Uterus (tissue), 4 donors: ENCODE results near the gene TMEM200B. TPM values are rescaled to one million over a fixed set of nuclear protein-coding genes. Genes with fewer than 3 reads are reported as not detected.

Source experiments
- DNase-seq, 2 donors: peaks; one replicate each; pipeline ENCODE4 v3.0.0-alpha.2; 2019 to 2020
- H3K27ac ChIP-seq, 2 donors: fragments of 200-600 bp; sonication (generic); 1 replicate in 1 of 2; 2 replicates in 1 of 2; pipeline ENCODE4 v1.5.1; 2016 to 2018
- H3K27me3 ChIP-seq, 2 donors: fragments of 200-600 bp; sonication (generic); one replicate each; pipeline ENCODE4 v1.5.1; 2018 to 2019; ENCODE audit warnings: control low read depth in 1 of 2
- H3K36me3 ChIP-seq, 2 donors: fragments of 200-600 bp; sonication (generic); one replicate each; pipeline ENCODE4 v1.5.1; 2019; ENCODE audit warnings: control low read depth in 1 of 2
- H3K4me1 ChIP-seq, 2 donors: fragments of 200-600 bp; sonication (generic); one replicate each; pipeline ENCODE4 v1.5.1; 2018 to 2019; ENCODE audit warnings: control low read depth in 1 of 2
- H3K4me3 ChIP-seq, 2 donors: fragments of 200-600 bp; sonication (generic); 1 replicate in 1 of 2; 2 replicates in 1 of 2; pipeline ENCODE4 v1.5.1; 2018 to 2019; ENCODE audit warnings: mild to moderate bottlenecking in 1 of 2
- H3K9me3 ChIP-seq, 2 donors: fragments of 200-600 bp; sonication (generic); one replicate each; pipeline ENCODE4 v1.5.1; 2019; ENCODE audit warnings: control low read depth in 1 of 2
- CTCF ChIP-seq, 4 experiments: fragments of 200-600 bp in 2 of 4; fragments of 450-650 bp in 2 of 4; sonication (generic) in 2 of 4; IDR thresholded peaks; one replicate each; pipeline ENCODE4 v1.5.1; 2016 to 2019; ENCODE audit warnings: antibody characterized with exemption in 4 of 4, mild to moderate bottlenecking in 2 of 4, moderate library complexity in 1 of 4
- POLR2A ChIP-seq, 2 donors: fragments of 450-650 bp; IDR thresholded peaks; one replicate each; pipeline ENCODE4 v1.6.1; 2016; ENCODE audit warnings: antibody characterized with exemption in 2 of 2, mild to moderate bottlenecking in 1 of 2, moderate library complexity in 1 of 2
- intact Hi-C: fragments of 100-400 bp; cut with DNase I; formaldehyde crosslinking; loops from one replicate; pipeline ENCODE4 v1.15.1; 2023; ENCODE audit warnings: low total_unique reads
- total RNA-seq, 4 donors: library from RNA; depleted of rRNA in 3 of 4; stranded (reverse); fragments of >200 nt in 3 of 4; gene quantifications; one replicate each; pipeline versions ENCODE4 v1.1.0 to v1.2.4, GENCODE V29; 2014 to 2023
- donor health status: DM: yes; HTN: yes; CAD: no.

TMEM200B gene
- total RNA-seq, 4 donors from 2014 or later, result 31.3 to 67.5 (median 41.9) TPM

- H3K27ac ChIP-seq, result peak overlapping the region; percentile 94 to 100
- DNase-seq, result peak; percentile 49 to 51
- TF ChIP-seq POLR2A (IDR thresholded peaks at IDR 0.05), result no peak
- no peak for TF ChIP-seq CTCF (IDR thresholded peaks at IDR 0.05)
- H3K27me3 ChIP-seq, result no peaks in the 10 kb centered on the region
- H3K4me3 ChIP-seq, result peak overlapping the region; percentile 73 to 80
- H3K4me1 ChIP-seq, result peaks cover 0 to 12% of the 10 kb centered on the region in 2 donors
- H3K36me3 ChIP-seq, result no peaks in the 10 kb centered on the region
- intact Hi-C loops, result loop anchor here (10.0 kb wide), 1 partner anchor 62 kb away; the partner anchor contains the start of gene SRSF4
- H3K9me3 ChIP-seq, result no peaks in the 10 kb centered on the region
These were observed 433 bp downstream of the TMEM200B start for GRCh38 chr1:29123053-29123886.

- H3K27me3 ChIP-seq, result no peaks in the 10 kb centered on the region
- peak overlapping the region; percentile 94 to 100 for H3K27ac ChIP-seq
- DNase-seq, result peak; percentile 77 to 83
- TF ChIP-seq CTCF (IDR thresholded peaks at IDR 0.05), result peak in 1 of 4 experiments; percentile 2
- TF ChIP-seq POLR2A (IDR thresholded peaks at IDR 0.05), result peak in 1 of 2 donors; percentile 57
- intact Hi-C loops, result loop anchor here (10.0 kb wide), 1 partner anchor 62 kb away; the partner anchor contains the start of gene SRSF4
- peak overlapping the region; percentile 73 to 80 for H3K4me3 ChIP-seq
- H3K9me3 ChIP-seq, result no peaks in the 10 kb centered on the region
- H3K4me1 ChIP-seq, result peaks cover 0 to 12% of the 10 kb centered on the region in 2 donors
- H3K36me3 ChIP-seq, result no peaks in the 10 kb centered on the region
These were observed 1.0 kb downstream of the TMEM200B start for GRCh38 chr1:29122682-29123052.

GRCh38 chr1:29121936-29122681 lies 1.6 kb downstream of the TMEM200B start:
- DNase-seq, result peak; percentile 72 to 76
- Histone ChIP-seq H3K27ac (peak overlapping the region; percentile 94 to 100), H3K9me3 (no peaks in the 10 kb centered on the region), H3K36me3 (no peaks in the 10 kb centered on the region), H3K27me3 (no peaks in the 10 kb centered on the region), H3K4me1 (peaks cover 0 to 12% of the 10 kb centered on the region in 2 donors), H3K4me3 (peak overlapping the region; percentile 73 to 80)
- intact Hi-C loops, result loop anchor here (10.0 kb wide), 1 partner anchor 63 kb away; the partner anchor contains the start of gene SRSF4
- TF ChIP-seq CTCF (IDR thresholded peaks at IDR 0.05) (no peak), POLR2A (IDR thresholded peaks at IDR 0.05) (peak in 1 of 2 donors; percentile 22)

GRCh38 chr1:29121516-29121935 lies 2.2 kb downstream of the TMEM200B start:
- Histone ChIP-seq H3K4me3 (peak overlapping the region; percentile 73 to 80), H3K27me3 (no peaks in the 10 kb centered on the region), H3K4me1 (peaks cover 0 to 12% of the 10 kb centered on the region in 2 donors), H3K9me3 (no peaks in the 10 kb centered on the region), H3K27ac (peak overlapping the region; percentile 94 to 100), H3K36me3 (no peaks in the 10 kb centered on the region)
- intact Hi-C loops, result loop anchor here (10.0 kb wide), 1 partner anchor 63 kb away; the partner anchor contains the start of gene SRSF4
- DNase-seq, result peak in 1 of 2 donors; percentile 46
- TF ChIP-seq CTCF (IDR thresholded peaks at IDR 0.05) (no peak), POLR2A (IDR thresholded peaks at IDR 0.05) (no peak)
